Aorta (tissue), 5 donors: Measurements from ENCODE around the gene NOX3. TPM values are rescaled to one million over a fixed set of nuclear protein-coding genes. Genes with fewer than 3 reads are reported as not detected.
"Not testable (repeated sequence)": the region's sequence is repeated elsewhere in the genome, so short reads cannot be mapped to it uniquely, and the experiment has no call there.

Experiments used
- ATAC-seq: fragments of 200-7000 bp; cut with Tn5 transposase; one replicate; pipeline ENCODE4 v1.9.1; 2022; ENCODE audit warnings: moderate library complexity; ENCODE audit not compliant: low FRiP score
- DNase-seq, 2 donors: peaks; one replicate each; pipeline ENCODE4 v3.0.0-alpha.2; 2020
- H3K27ac ChIP-seq, 2 donors: one replicate each; pipeline ENCODE4 v1.5.1; 2013; ENCODE audit warnings: low read length in 2 of 2, mild to moderate bottlenecking in 2 of 2, moderate library complexity in 2 of 2, control low read depth in 1 of 2, inconsistent platforms in 1 of 2, low read depth in 1 of 2
- H3K27me3 ChIP-seq, 2 donors: one replicate each; pipeline ENCODE4 v1.6.1; 2013; ENCODE audit warnings: control low read depth in 1 of 2, low read length in 1 of 2, mild to moderate bottlenecking in 1 of 2, moderate library complexity in 1 of 2; ENCODE audit not compliant: insufficient read depth in 2 of 2, control insufficient read depth in 1 of 2
- H3K36me3 ChIP-seq, 2 donors: one replicate each; pipeline ENCODE4 v1.6.1; 2013; ENCODE audit warnings: control low read depth in 1 of 2, low read length in 1 of 2, mild to moderate bottlenecking in 1 of 2; ENCODE audit not compliant: insufficient read depth in 2 of 2, control insufficient read depth in 1 of 2
- H3K4me1 ChIP-seq, 2 donors: one replicate each; pipeline ENCODE4 v1.6.1; 2013; ENCODE audit warnings: low read length in 2 of 2, control low read depth in 1 of 2, mild to moderate bottlenecking in 1 of 2, moderate library complexity in 1 of 2; ENCODE audit not compliant: insufficient read depth in 2 of 2, control insufficient read depth in 1 of 2
- H3K4me3 ChIP-seq, 2 donors: one replicate each; pipeline ENCODE4 v1.5.1; 2013; ENCODE audit warnings: low read length in 2 of 2, control low read depth in 1 of 2, mild to moderate bottlenecking in 1 of 2
- H3K9me3 ChIP-seq: one replicate; pipeline ENCODE4 v1.6.1; 2013; ENCODE audit warnings: mild to moderate bottlenecking, low read length; ENCODE audit not compliant: control insufficient read depth
- WGBS, 2 donors: extraction: QIAGEN DNeasy Blood & Tissue Kit; methylation state at CpG; one replicate each; pipeline ENCODE4 v1.1.7; 2013; 5-methylcytosine and 5-hydroxymethylcytosine counted together
- intact Hi-C, 2 donors: fragments of 100-400 bp; cut with DNase I; formaldehyde crosslinking; loops; one replicate each; pipeline versions ENCODE4 v1.14.2 to v1.15.0; 2022
- polyA plus RNA-seq, 2 donors: library from polyadenylated mRNA; stranded (reverse); fragments of 200-250 nt; gene quantifications; one replicate each; pipeline ENCODE4 v1.2.3, GENCODE V29; 2013
- total RNA-seq, 2 donors: library from RNA; stranded (reverse); fragmentation: NEBNext Ultra II Directional; extraction: Animal tissue kit (Norgen Biotek cat#: 25700); gene quantifications; one replicate each; pipeline ENCODE4 v1.2.1, GENCODE V29; 2021
- donor health status: healthy with polysubstance abuse.
- donor health status: Bipolar disorder and iron deficiency.
- donor health status: DM: no; HTN: no; CAD: no.
- donor health status: DM: no; HTN: no; CAD: no.
- donor health status: DM: yes; HTN: yes; CAD: no.

Gene NOX3
- total and polyA plus RNA-seq, 4 donors, result not detected

GRCh38 chr6:155452576-155452975 is 3.1 kb downstream of the NOX3 start:
- no peak for DNase-seq
- no peak for ATAC-seq
- Histone ChIP-seq H3K4me3 (no peak overlapping the region), H3K4me1 (no peaks in the 10 kb centered on the region), H3K36me3 (no peaks in the 10 kb centered on the region), H3K27ac (no peak overlapping the region), H3K27me3 (peaks cover 0 to 3% of the 10 kb centered on the region in 2 donors), H3K9me3 (no peaks in the 10 kb centered on the region)
- intact Hi-C loops, result no loop called here
- WGBS, 2 donors, result 81 to 86% methylated on average over 3 of the region's 3 CpGs

- intact Hi-C loops, H3K9me3 ChIP-seq, H3K4me1 ChIP-seq, ATAC-seq, H3K27ac ChIP-seq, H3K36me3 ChIP-seq, H3K27me3 ChIP-seq, DNase-seq, H3K4me3 ChIP-seq: not testable (repeated sequence)
- 90 to 92% methylated on average over 7 of the region's 7 CpGs for WGBS, 2 donors
Observed at GRCh38 chr6:155451530-155451929, 4.1 kb downstream of the NOX3 start.

- H3K4me3 ChIP-seq, result no peak overlapping the region
- WGBS, 2 donors, result 95 to 97% methylated on average over 2 of the region's 2 CpGs
- ATAC-seq (no peak), DNase-seq (no peak)
- peaks cover 0 to 3% of the 10 kb centered on the region in 2 donors for H3K27me3 ChIP-seq
- H3K36me3 ChIP-seq, result no peaks in the 10 kb centered on the region
- intact Hi-C loops, result no loop called here
- no peak overlapping the region for H3K27ac ChIP-seq
- H3K4me1 ChIP-seq, result no peaks in the 10 kb centered on the region
- no peaks in the 10 kb centered on the region for H3K9me3 ChIP-seq
Observed at GRCh38 chr6:155450240-155450581, 5.4 kb downstream of the NOX3 start.

GRCh38 chr6:155449450-155450239 is 6.0 kb downstream of the NOX3 start:
- Histone ChIP-seq H3K27ac (no peak overlapping the region), H3K36me3 (no peaks in the 10 kb centered on the region), H3K27me3 (peaks cover 0 to 3% of the 10 kb centered on the region in 2 donors), H3K9me3 (no peaks in the 10 kb centered on the region), H3K4me3 (no peak overlapping the region), H3K4me1 (no peaks in the 10 kb centered on the region)
- intact Hi-C loops, result no loop called here
- WGBS, 2 donors, result 76 to 78% methylated on average over 14 of the region's 14 CpGs
- DNase-seq (no peak), ATAC-seq (no peak)

- Histone ChIP-seq H3K27ac (no peak overlapping the region), H3K9me3 (no peaks in the 10 kb centered on the region), H3K36me3 (no peaks in the 10 kb centered on the region), H3K4me1 (no peaks in the 10 kb centered on the region), H3K27me3 (peaks cover 0 to 3% of the 10 kb centered on the region in 2 donors), H3K4me3 (no peak overlapping the region)
- ATAC-seq, result no peak
- 29 to 30% methylated on average over 5 of the region's 5 CpGs for WGBS, 2 donors
- no peak for DNase-seq
- intact Hi-C loops, result no loop called here
Observed at GRCh38 chr6:155448668-155449449, 6.8 kb downstream of the NOX3 start.

- intact Hi-C loops, result no loop called here
- Histone ChIP-seq H3K9me3 (no peaks in the 10 kb centered on the region), H3K4me3 (no peak overlapping the region), H3K36me3 (no peaks in the 10 kb centered on the region), H3K27me3 (peaks cover 0 to 3% of the 10 kb centered on the region in 2 donors), H3K4me1 (no peaks in the 10 kb centered on the region), H3K27ac (no peak overlapping the region)
- no peak for DNase-seq
- no peak for ATAC-seq
Observed at GRCh38 chr6:155447949-155448348, 7.7 kb downstream of the NOX3 start.

- WGBS, 2 donors, result 74 to 80% methylated on average over 9 of the region's 9 CpGs
- ATAC-seq (no peak), DNase-seq (no peak)
- H3K27me3 ChIP-seq, result peaks cover 0 to 3% of the 10 kb centered on the region in 2 donors
- intact Hi-C loops, result no loop called here
- H3K4me3 ChIP-seq, result no peak overlapping the region
- H3K27ac ChIP-seq, result no peak overlapping the region
- H3K9me3 ChIP-seq, result no peaks in the 10 kb centered on the region
- no peaks in the 10 kb centered on the region for H3K36me3 ChIP-seq
- no peaks in the 10 kb centered on the region for H3K4me1 ChIP-seq
Observed at GRCh38 chr6:155444952-155445903, 10.4 kb downstream of the NOX3 start.

GRCh38 chr6:155444120-155444917 is 11.3 kb downstream of the NOX3 start:
- no peaks in the 10 kb centered on the region for H3K4me1 ChIP-seq
- H3K27ac ChIP-seq, result no peak overlapping the region
- intact Hi-C loops, result no loop called here
- ATAC-seq, result no peak
- no peaks in the 10 kb centered on the region for H3K9me3 ChIP-seq
- no peak overlapping the region for H3K4me3 ChIP-seq
- peaks cover 0 to 3% of the 10 kb centered on the region in 2 donors for H3K27me3 ChIP-seq
- WGBS, 2 donors, result 88 to 89% methylated on average over 9 of the region's 9 CpGs
- H3K36me3 ChIP-seq, result no peaks in the 10 kb centered on the region
- no peak for DNase-seq
